ENCODE measurements around the gene LAMTOR1.

Gene LAMTOR1

GRCh38 chr11:72066855-72067254 is 36.2 kb downstream of the LAMTOR1 start:
- no peak overlapping the region for H3K4me3 ChIP-seq (ENCODE audit: low read depth, low read length)
- no peak for DNase-seq (ENCODE audit: low read depth)
- no peak for TF ChIP-seq CTCF (IDR thresholded peaks at IDR 0.05; ENCODE audit: low read depth, low read length, missing control alignments)

DNA sequence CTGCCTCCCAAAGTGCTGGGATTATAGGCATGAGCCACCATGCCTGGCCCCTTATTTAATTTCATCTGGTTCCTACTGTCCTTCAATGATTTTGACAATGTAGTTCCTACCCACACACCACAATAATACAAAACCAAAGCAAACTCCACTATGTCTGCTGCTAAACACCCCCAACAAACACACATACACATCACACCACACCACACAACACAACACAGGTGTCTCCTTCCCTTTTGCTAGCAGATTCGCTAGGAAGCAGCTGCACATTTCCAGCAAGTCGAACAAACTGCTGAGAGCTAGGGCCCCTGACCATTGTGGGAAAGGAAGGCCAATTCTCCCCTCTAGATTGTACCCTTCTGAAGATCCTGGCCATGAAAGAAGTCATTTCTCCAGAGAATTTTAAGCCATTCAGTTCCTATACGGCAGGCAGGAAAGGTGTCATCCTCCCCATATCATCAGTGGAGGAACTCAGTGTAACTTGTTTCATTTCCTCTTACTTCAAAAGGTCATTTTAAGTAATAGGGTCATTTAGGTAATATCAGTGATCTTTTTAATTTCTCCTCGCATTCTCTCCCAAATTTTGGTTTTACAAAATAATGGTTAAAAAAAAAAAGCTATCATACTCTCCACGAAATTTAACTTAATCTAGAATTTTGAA is 41.2 kb downstream of the LAMTOR1 start:
- H3K4me3 ChIP-seq (ENCODE audit: low read depth, low read length): no peak overlapping the region
- no peak for TF ChIP-seq CTCF (IDR thresholded peaks at IDR 0.05; ENCODE audit: low read depth, low read length, missing control alignments)
- DNase-seq (ENCODE audit: low read depth): no peak

DNA sequence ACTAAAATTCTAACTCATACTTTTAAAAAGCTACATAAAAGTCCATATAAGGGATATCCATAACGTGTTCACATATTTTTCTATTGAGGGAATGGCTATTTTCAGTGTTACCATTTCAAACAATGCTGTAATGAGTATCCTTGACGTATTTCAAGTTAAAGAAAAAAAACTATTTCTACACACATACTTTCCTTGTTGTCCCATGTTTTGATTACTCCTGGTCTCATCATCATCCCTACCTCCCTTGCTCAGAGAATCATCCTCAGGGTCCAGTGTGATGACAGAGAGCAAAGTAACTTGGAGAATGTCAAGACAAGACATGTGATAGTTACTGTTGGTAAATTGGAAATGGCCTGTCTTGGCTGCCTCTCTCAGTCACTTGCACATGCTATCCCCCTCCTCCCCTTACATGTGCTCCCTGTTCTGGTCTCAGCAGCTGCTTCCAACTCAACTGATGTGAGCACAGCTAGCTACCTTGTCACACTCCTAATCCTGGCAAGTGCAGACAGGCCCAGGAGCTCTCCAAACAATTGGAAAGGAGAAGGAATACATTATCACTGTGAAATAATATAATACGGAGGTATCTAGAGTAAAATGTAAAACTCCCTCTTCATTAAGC is 44.6 kb downstream of the LAMTOR1 start:
- no peak overlapping the region for H3K4me3 ChIP-seq (ENCODE audit: low read depth, low read length)
- no peak for DNase-seq (ENCODE audit: low read depth)
- no peak for TF ChIP-seq CTCF (IDR thresholded peaks at IDR 0.05; ENCODE audit: low read depth, low read length, missing control alignments)

GRCh38 chr11:72048766-72049460 is 54.2 kb downstream of the LAMTOR1 start:
- TF ChIP-seq CTCF (IDR thresholded peaks at IDR 0.05; ENCODE audit: low read depth, low read length, missing control alignments): no peak
- H3K4me3 ChIP-seq (ENCODE audit: low read depth, low read length): no peak overlapping the region
- DNase-seq (ENCODE audit: low read depth): no peak

Measured in GM12864 (cell line).